GM10248 (cell line): ENCODE results near the gene LIPG.

Experiments used
- CTCF ChIA-PET: fragments of 300-600 bp; sonication (Branson Sonifier 250); formaldehyde crosslinking; extraction: SDS; loops from one replicate; lab custom pipeline; 2021; ENCODE audit warnings: antibody characterized with exemption; lab: Yijun Ruan, JAX
- POLR2A ChIA-PET: fragments of 350-650 bp; sonication (Branson Sonifier 250); formaldehyde crosslinking; extraction: SDS; loops from one replicate; lab custom pipeline; 2020; ENCODE audit warnings: antibody characterized with exemption; lab: Yijun Ruan, JAX
- DNase-seq: peaks from one replicate; pipeline ENCODE4 v3.0.0; 2012; ENCODE audit errors: extremely low spot score
- CTCF ChIP-seq: IDR thresholded peaks from 2 replicates; pipeline ENCODE4 v1.5.1; 2012; ENCODE audit warnings: mild to moderate bottlenecking, low read depth; ENCODE audit errors: extremely low read depth, missing control alignments, control extremely low read depth

The LIPG gene

GRCh38 chr18:49563130-49563540 is 1.3 kb downstream of the LIPG start:
- POLR2A ChIA-PET = no interaction called here
- DNase-seq = no peak
- TF ChIP-seq CTCF = no peak
- CTCF ChIA-PET = interaction anchor here (1.6 kb wide), 1 partner anchor 12 kb away, joined by 3 read pairs; no protein-coding TSS in a partner anchor

GRCh38 chr18:49563701-49564517 is 2.1 kb downstream of the LIPG start:
- TF ChIP-seq CTCF = no peak
- ChIA-PET CTCF (interaction anchor here (1.6 kb wide), 1 partner anchor 11 kb away, joined by 3 read pairs; no protein-coding TSS in a partner anchor), POLR2A (no interaction called here)
- no peak for DNase-seq

- DNase-seq = no peak
- ChIA-PET CTCF (no interaction called here), POLR2A (no interaction called here)
- no peak for TF ChIP-seq CTCF
Measured at GRCh38 chr18:49564518-49564834, 2.6 kb downstream of the LIPG start.

GRCh38 chr18:49565101-49565500 is 3.2 kb downstream of the LIPG start:
- no peak for TF ChIP-seq CTCF
- POLR2A ChIA-PET = no interaction called here
- DNase-seq = no peak
- CTCF ChIA-PET = no interaction called here

GRCh38 chr18:49565612-49566011 is 3.8 kb downstream of the LIPG start:
- ChIA-PET CTCF (no interaction called here), POLR2A (no interaction called here)
- DNase-seq = no peak
- TF ChIP-seq CTCF = no peak

- DNase-seq = no peak
- ChIA-PET POLR2A (no interaction called here), CTCF (no interaction called here)
- TF ChIP-seq CTCF = no peak
Measured at GRCh38 chr18:49566217-49566770, 4.4 kb downstream of the LIPG start.
